Activated T-cell treated with anti-CD3 and anti-CD28 coated beads for 4 hours (primary cell): ENCODE measurements around the gene ANKRD63.
A peak's percentile ranks its signal among the peaks of the same experiment; 100 is the strongest.

Experiments used
- DNase-seq: peaks from one replicate; pipeline ENCODE4 v3.0.0-alpha.2; 2020

Gene ANKRD63

GRCh38 chr15:40295297-40295696 is 12.4 kb upstream of the ANKRD63 start:
- DNase-seq, result no peak

GRCh38 chr15:40293905-40294895 is 11.3 kb upstream of the ANKRD63 start:
- no peak for DNase-seq

GRCh38 chr15:40293006-40293405 is 10.1 kb upstream of the ANKRD63 start:
- DNase-seq, result no peak

GRCh38 chr15:40292246-40292645 is 9.4 kb upstream of the ANKRD63 start:
- DNase-seq, result no peak

- DNase-seq, result no peak
These were observed 8.2 kb upstream of the ANKRD63 start for GRCh38 chr15:40290918-40291574.

- no peak for DNase-seq
These were observed 7.7 kb upstream of the ANKRD63 start for GRCh38 chr15:40290545-40290917.

- DNase-seq, result no peak
These were observed 6.4 kb upstream of the ANKRD63 start for GRCh38 chr15:40289140-40289775.

- no peak for DNase-seq
These were observed 5.1 kb upstream of the ANKRD63 start for GRCh38 chr15:40287968-40288367.

- DNase-seq, result no peak
These were observed 4.6 kb upstream of the ANKRD63 start for GRCh38 chr15:40287505-40287904.

GRCh38 chr15:40286794-40287193 is 3.9 kb upstream of the ANKRD63 start:
- DNase-seq, result no peak

GRCh38 chr15:40286061-40286532 is 3.2 kb upstream of the ANKRD63 start:
- DNase-seq, result no peak

GRCh38 chr15:40285554-40286011 is 2.7 kb upstream of the ANKRD63 start:
- DNase-seq, result no peak

GRCh38 chr15:40285151-40285550 is 2.3 kb upstream of the ANKRD63 start:
- DNase-seq, result no peak

- DNase-seq, result no peak
These were observed 894 bp upstream of the ANKRD63 start for GRCh38 chr15:40283615-40284300.

GRCh38 chr15:40282147-40282868 is 556 bp downstream of the ANKRD63 start:
- no peak for DNase-seq

- no peak for DNase-seq
These were observed 1.1 kb downstream of the ANKRD63 start for GRCh38 chr15:40281801-40282146.

- no peak for DNase-seq
These were observed 1.6 kb downstream of the ANKRD63 start for GRCh38 chr15:40281057-40281800.

GRCh38 chr15:40280260-40281056 is 2.4 kb downstream of the ANKRD63 start:
- DNase-seq, result no peak

- peak; percentile 62 for DNase-seq
These were observed 3.3 kb downstream of the ANKRD63 start for GRCh38 chr15:40279437-40280141.

- no peak for DNase-seq
These were observed 4.8 kb downstream of the ANKRD63 start for GRCh38 chr15:40278026-40278425.
